ENCODE data around the gene TSPEAR. TPM values are rescaled to one million over a fixed set of nuclear protein-coding genes. Genes with fewer than 3 reads are reported as not detected.
A peak's percentile ranks its signal among the peaks of the same experiment; 100 is the strongest.
"Not testable (repeated sequence)": the region's sequence is repeated elsewhere in the genome, so short reads cannot be mapped to it uniquely, and the experiment has no call there.

TSPEAR gene
- polyA plus RNA-seq, 1 of the 3 experiments (the other 2 are of a cell fraction) = 0.08 TPM

- TF ChIP-seq CTCF (IDR thresholded peaks at IDR 0.05) (no peak), FOXM1 (IDR thresholded peaks at IDR 0.05; ENCODE audit: low read depth) (no peak), MXI1 (IDR thresholded peaks at IDR 0.05; ENCODE audit: low read depth, low read length) (no peak), FOXJ3 (CRISPR knock-in tag; IDR thresholded peaks at IDR 0.05) (no peak), SIN3A (IDR thresholded peaks at IDR 0.05; ENCODE audit: borderline replicate concordance, low read depth, low read length) (no peak), GATA2 (CRISPR knock-in tag; IDR thresholded peaks at IDR 0.05) (no peak), CHD2 (IDR thresholded peaks at IDR 0.05; ENCODE audit: low read length, partially characterized antibody) (no peak), MAX (IDR thresholded peaks at IDR 0.05; ENCODE audit: low read depth) (no peak)
These were observed 13.3 kb downstream of the TSPEAR start (continued) for GRCh38 chr21:44697811-44698734.

GRCh38 chr21:44697172-44697810, 14.1 kb downstream of the TSPEAR start, which contains the start of gene KRTAP10-12:
TSS of gene KRTAP10-12 (plus strand) at chr21:44697172. CDS start at chr21:44697202, 30 bp downstream.
- H3K4me1 ChIP-seq (ENCODE audit: control insufficient read depth in 1 of 2, insufficient read depth in 2 of 2, low read depth in 1 of 2, low read length in 1 of 2); H3K9me2 ChIP-seq; POLR2A ChIA-PET; H3F3A ChIP-seq (replicated peaks; ENCODE audit: insufficient read depth); H2AFZ ChIP-seq (ENCODE audit: low read depth); H3K4me2 ChIP-seq; H3K4me3 ChIP-seq (ENCODE audit: low read depth in 2 of 2, low read length in 1 of 2); H3K79me2 ChIP-seq (ENCODE audit: insufficient read depth); H4K20me1 ChIP-seq (ENCODE audit: insufficient read depth); H3K9ac ChIP-seq; DNase-seq; H3K27ac ChIP-seq (ENCODE audit: low read depth in 2 of 2, low read length in 1 of 2); H3K36me3 ChIP-seq (replicated peaks in 1 of 2; ENCODE audit: control insufficient read depth in 1 of 2, insufficient read depth in 2 of 2, low read length in 1 of 2): not testable (repeated sequence)
- H3K9me3 ChIP-seq = 0 out of 2 replicates have a peak, but pooled peaks cover 15% of the 10 kb centered on the region
- CTCF ChIA-PET = interaction anchor here (0.9 to 1.9 kb wide), 2 partner anchors 96 to 186 kb away, joined by 3 to 5 read pairs; no protein-coding TSS in a partner anchor
- H3K27me3 ChIP-seq (ENCODE audit: insufficient read depth) = peaks cover 63% of the 10 kb centered on the region
- 5% methylated on average over 13 of the region's 21 CpGs for WGBS (ENCODE audit: low lambda C conversion rate)

GRCh38 chr21:44696572-44696971, 14.8 kb downstream of the TSPEAR start:
- Histone ChIP-seq H3K27ac (ENCODE audit: low read depth in 2 of 2, low read length in 1 of 2) (no peak overlapping the region), H3K79me2 (ENCODE audit: insufficient read depth) (no peaks in the 10 kb centered on the region), H3K27me3 (ENCODE audit: insufficient read depth) (peaks cover 56% of the 10 kb centered on the region), H3K9ac (no peak overlapping the region), H3K4me2 (no peak overlapping the region), H3F3A (replicated peaks; ENCODE audit: insufficient read depth) (no peaks in the 10 kb centered on the region), H4K20me1 (ENCODE audit: insufficient read depth) (no peaks in the 10 kb centered on the region), H3K36me3 (replicated peaks in 1 of 2; ENCODE audit: control insufficient read depth in 1 of 2, insufficient read depth in 2 of 2, low read length in 1 of 2) (no peaks in the 10 kb centered on the region), H3K9me3 (0 out of 2 replicates have a peak, but pooled peaks cover 18% of the 10 kb centered on the region), H3K9me2 (no peaks in the 10 kb centered on the region), H2AFZ (ENCODE audit: low read depth) (no peak overlapping the region), H3K4me3 (ENCODE audit: low read depth in 2 of 2, low read length in 1 of 2) (no peak overlapping the region), H3K4me1 (ENCODE audit: control insufficient read depth in 1 of 2, insufficient read depth in 2 of 2, low read depth in 1 of 2, low read length in 1 of 2) (no peaks in the 10 kb centered on the region; a peak in 1 of 4 replicates)
- TF ChIP-seq NFIC (IDR thresholded peaks at IDR 0.05; ENCODE audit: borderline replicate concordance) (no peak), IRF3 (IDR thresholded peaks at IDR 0.05; ENCODE audit: low read depth, low read length) (no peak), SIN3A (IDR thresholded peaks at IDR 0.05; ENCODE audit: borderline replicate concordance, low read depth, low read length) (no peak), GATA2 (CRISPR knock-in tag; IDR thresholded peaks at IDR 0.05) (no peak), FOXM1 (IDR thresholded peaks at IDR 0.05; ENCODE audit: low read depth) (no peak), ZBTB33 (IDR thresholded peaks at IDR 0.05; ENCODE audit: borderline replicate concordance, low read depth) (no peak)
- ChIA-PET POLR2A (interaction anchor here (0.6 kb wide), 1 partner anchor 813 kb away, joined by 4 read pairs; no protein-coding TSS in a partner anchor), CTCF (interaction anchor here (1.0 kb wide), 1 partner anchor 16 kb away, joined by 3 read pairs; no protein-coding TSS in a partner anchor)
- peak; percentile 21 for DNase-seq
- 28% methylated on average over 5 of the region's 10 CpGs for WGBS (ENCODE audit: low lambda C conversion rate)

Data from SK-N-SH (cell line).